ENCODE results near the gene MBOAT1. TPM values are rescaled to one million over a fixed set of nuclear protein-coding genes. Genes with fewer than 3 reads are reported as not detected.

The MBOAT1 gene
- total RNA-seq, 1 donor from 2014 or later, result 3.0 TPM

- H3K4me3 Mint-ChIP-seq (ENCODE audit: low read depth), result no peak overlapping the region
- peaks cover 1% of the 10 kb centered on the region for H3K36me3 Mint-ChIP-seq (ENCODE audit: insufficient read depth)
- TF ChIP-seq CTCF (IDR thresholded peaks at IDR 0.05; ENCODE audit: unreplicated experiment), result no peak
- no peak for DNase-seq (ENCODE audit: low spot score, unreplicated experiment)
- no peaks in the 10 kb centered on the region for H3K27me3 Mint-ChIP-seq
- peaks cover 3% of the 10 kb centered on the region for H3K9me3 Mint-ChIP-seq (ENCODE audit: low read depth)
- peaks cover under 1% of the 10 kb centered on the region for H3K4me1 Mint-ChIP-seq (ENCODE audit: low read depth)
- H3K27ac Mint-ChIP-seq, result no peak overlapping the region
Observed at GRCh38 chr6:20086992-20087391, 125.3 kb downstream of the MBOAT1 start.

- peaks cover 1% of the 10 kb centered on the region for H3K36me3 Mint-ChIP-seq (ENCODE audit: insufficient read depth)
- no peaks in the 10 kb centered on the region for H3K27me3 Mint-ChIP-seq
- no peak overlapping the region for H3K4me3 Mint-ChIP-seq (ENCODE audit: low read depth)
- TF ChIP-seq CTCF (IDR thresholded peaks at IDR 0.05; ENCODE audit: unreplicated experiment), result no peak
- no peaks in the 10 kb centered on the region for H3K4me1 Mint-ChIP-seq (ENCODE audit: low read depth)
- H3K9me3 Mint-ChIP-seq (ENCODE audit: low read depth), result peaks cover 3% of the 10 kb centered on the region
- no peak for DNase-seq (ENCODE audit: low spot score, unreplicated experiment)
- H3K27ac Mint-ChIP-seq, result no peak overlapping the region
Observed at GRCh38 chr6:20085817-20086216, 126.5 kb downstream of the MBOAT1 start.

DNA sequence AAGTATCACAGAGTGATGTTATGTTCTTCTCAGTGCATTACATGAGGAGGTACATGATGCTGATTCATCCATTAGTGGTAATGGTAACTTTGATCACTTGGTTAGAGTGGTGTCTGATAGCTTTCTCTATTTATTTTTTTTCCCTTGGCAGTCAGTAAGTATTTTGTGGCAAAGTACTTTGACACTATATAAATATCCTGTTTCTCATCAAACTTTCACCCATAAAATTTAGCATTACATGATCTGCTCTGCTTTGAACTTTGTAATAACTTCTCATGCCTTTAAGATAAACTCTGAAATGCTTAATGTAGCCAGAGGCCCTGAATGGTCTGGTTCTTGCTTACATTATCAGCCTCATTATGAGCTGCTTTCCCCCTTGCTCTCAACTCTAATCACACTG is 127.9 kb downstream of the MBOAT1 start:
- DNase-seq (ENCODE audit: low spot score, unreplicated experiment), result no peak
- Mint-ChIP-seq H3K36me3 (ENCODE audit: insufficient read depth) (peaks cover 1% of the 10 kb centered on the region), H3K4me1 (ENCODE audit: low read depth) (no peaks in the 10 kb centered on the region), H3K27ac (no peak overlapping the region), H3K9me3 (ENCODE audit: low read depth) (peaks cover 6% of the 10 kb centered on the region), H3K4me3 (ENCODE audit: low read depth) (no peak overlapping the region), H3K27me3 (no peaks in the 10 kb centered on the region)
- TF ChIP-seq CTCF (IDR thresholded peaks at IDR 0.05; ENCODE audit: unreplicated experiment), result no peak

DNA sequence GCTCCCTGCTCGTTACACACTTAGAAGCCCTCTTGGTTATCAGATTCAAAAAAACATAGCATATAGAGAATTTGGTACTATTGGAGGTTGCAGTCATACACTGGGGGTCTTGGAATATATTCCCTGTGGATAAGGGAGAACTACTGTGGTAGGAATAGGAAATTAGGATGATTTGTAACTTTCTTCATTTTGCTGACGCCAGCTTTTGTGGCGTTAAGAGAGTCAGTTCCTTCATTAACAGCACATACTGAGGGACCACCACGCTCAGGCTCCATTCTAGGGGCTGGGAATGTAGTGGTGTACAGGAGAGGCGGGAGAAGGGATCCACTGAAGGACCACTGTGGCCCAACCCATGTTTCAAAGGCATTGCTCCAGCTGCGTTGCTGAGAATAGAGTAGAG is 140.3 kb downstream of the MBOAT1 start:
- Mint-ChIP-seq H3K36me3 (ENCODE audit: insufficient read depth) (peaks cover 3% of the 10 kb centered on the region), H3K4me3 (ENCODE audit: low read depth) (no peak overlapping the region), H3K27ac (no peak overlapping the region), H3K27me3 (no peaks in the 10 kb centered on the region), H3K9me3 (ENCODE audit: low read depth) (peaks cover 21% of the 10 kb centered on the region), H3K4me1 (ENCODE audit: low read depth) (no peaks in the 10 kb centered on the region)
- no peak for DNase-seq (ENCODE audit: low spot score, unreplicated experiment)
- TF ChIP-seq CTCF (IDR thresholded peaks at IDR 0.05; ENCODE audit: unreplicated experiment), result no peak

DNA sequence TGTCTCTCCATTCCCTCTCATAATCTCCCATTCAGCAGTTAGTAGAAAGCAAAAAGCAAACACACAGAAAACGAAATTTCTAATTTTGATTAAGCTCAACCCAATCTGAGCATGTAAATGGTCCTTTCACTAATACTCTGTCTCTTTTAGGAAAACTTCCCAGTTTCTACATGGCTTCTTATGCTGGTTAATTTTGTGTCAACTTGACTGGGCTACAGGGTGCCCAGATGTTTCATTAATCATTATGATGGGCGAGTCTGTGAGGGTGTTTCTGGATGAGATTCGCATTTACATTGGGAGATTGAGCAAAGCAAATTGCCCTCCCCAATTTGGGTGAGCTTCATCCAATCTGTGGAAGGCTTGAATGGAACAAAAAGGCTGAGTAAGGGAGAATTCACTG is 142.2 kb downstream of the MBOAT1 start:
- Mint-ChIP-seq H3K4me3 (ENCODE audit: low read depth) (no peak overlapping the region), H3K27ac (no peak overlapping the region), H3K27me3 (no peaks in the 10 kb centered on the region), H3K4me1 (ENCODE audit: low read depth) (no peaks in the 10 kb centered on the region), H3K9me3 (ENCODE audit: low read depth) (peaks cover 4% of the 10 kb centered on the region), H3K36me3 (ENCODE audit: insufficient read depth) (no peaks in the 10 kb centered on the region)
- no peak for TF ChIP-seq CTCF (IDR thresholded peaks at IDR 0.05; ENCODE audit: unreplicated experiment)
- DNase-seq (ENCODE audit: low spot score, unreplicated experiment), result no peak
